ENCODE results near the gene TPCN2.

The TPCN2 gene

GRCh38 chr11:69057236-69057635 is 8.5 kb downstream of the TPCN2 start:
- no peak for DNase-seq (ENCODE audit: low read depth, low spot score)

GRCh38 chr11:69057801-69058200 is 9.1 kb downstream of the TPCN2 start:
- DNase-seq (ENCODE audit: low read depth, low spot score), result no peak

DNA sequence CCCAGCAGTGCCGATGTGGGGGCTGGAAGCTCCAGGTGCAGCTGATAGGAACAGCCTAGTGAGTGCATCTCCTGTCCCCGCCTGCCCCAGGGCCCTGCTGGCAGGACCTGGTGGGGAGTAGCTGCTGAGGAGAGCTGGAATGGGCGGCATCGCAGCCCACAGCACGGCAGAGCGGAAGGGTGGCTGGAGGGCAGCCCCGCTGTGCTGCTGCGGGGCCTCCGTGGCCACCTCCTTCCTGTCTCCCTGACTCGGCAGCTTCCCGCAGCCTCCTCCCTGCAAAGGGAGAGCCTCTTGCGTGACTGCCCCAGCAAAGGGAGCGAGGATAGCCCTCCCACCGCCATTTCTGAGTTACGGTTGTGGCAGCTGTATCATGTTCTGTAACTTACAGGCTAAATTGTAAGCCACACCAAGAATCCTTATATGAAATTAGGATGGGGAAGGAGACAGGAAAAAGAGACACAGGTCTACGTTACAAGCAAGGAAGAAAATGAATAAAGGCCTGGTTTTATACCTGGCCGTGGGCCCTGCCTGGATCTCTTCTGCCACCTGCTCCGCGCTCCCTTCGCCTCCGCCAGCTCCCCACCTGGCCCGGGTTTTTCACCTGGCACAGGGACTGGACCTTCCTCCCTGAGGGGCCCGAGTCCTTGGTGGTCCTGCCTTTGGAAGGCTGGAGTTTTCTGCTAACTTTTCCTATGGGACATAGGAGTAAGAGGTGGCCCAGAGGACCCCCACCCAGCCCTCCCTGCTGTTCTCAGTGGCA is 10.0 kb downstream of the TPCN2 start:
- no peak for DNase-seq (ENCODE audit: low read depth, low spot score)

DNA sequence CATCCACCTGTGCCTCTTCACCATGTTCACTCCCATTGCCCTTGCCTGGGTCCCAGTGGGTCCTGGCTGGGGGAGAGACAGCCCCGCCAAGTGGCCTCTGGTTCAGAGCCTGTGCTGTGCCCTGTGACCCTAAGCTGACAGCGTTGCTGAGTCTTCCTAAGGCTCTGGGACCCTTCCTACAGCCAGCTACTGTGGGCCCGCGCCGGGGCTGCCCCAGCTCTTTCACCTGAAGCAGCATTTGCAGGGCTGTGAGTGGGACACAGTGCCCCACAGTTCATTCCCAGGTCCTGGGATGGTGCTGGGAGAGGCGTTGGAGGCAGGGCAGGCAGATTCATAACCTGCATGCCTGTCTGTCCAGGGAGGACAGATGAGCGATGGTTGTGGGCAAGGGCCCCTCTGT is 10.7 kb downstream of the TPCN2 start:
- no peak for DNase-seq (ENCODE audit: low read depth, low spot score)

DNA sequence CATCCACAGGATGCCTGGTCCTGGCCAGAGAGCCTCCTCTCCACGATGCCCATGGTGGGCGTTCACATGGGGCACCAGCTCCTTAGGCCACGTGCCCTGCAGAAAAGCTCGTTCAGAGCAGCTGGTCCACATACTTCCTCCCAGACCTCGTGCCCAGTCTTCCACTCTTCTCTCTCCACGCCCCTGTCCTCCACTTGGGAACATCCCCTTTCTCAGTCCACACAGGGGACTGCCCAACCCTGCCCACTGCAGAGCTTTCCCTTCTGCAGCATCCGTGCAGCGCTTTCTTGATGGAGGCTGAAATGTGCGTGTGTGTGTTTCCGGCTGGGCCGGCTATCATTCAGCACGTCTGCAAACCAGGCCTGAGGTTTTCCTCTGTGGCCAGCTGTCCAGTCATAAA is 11.3 kb downstream of the TPCN2 start:
- no peak for DNase-seq (ENCODE audit: low read depth, low spot score)

GRCh38 chr11:69060806-69061712 is 12.3 kb downstream of the TPCN2 start:
- no peak for DNase-seq (ENCODE audit: low read depth, low spot score)

GRCh38 chr11:69061713-69062053 is 13.0 kb downstream of the TPCN2 start:
- DNase-seq (ENCODE audit: low read depth, low spot score), result no peak

DNA sequence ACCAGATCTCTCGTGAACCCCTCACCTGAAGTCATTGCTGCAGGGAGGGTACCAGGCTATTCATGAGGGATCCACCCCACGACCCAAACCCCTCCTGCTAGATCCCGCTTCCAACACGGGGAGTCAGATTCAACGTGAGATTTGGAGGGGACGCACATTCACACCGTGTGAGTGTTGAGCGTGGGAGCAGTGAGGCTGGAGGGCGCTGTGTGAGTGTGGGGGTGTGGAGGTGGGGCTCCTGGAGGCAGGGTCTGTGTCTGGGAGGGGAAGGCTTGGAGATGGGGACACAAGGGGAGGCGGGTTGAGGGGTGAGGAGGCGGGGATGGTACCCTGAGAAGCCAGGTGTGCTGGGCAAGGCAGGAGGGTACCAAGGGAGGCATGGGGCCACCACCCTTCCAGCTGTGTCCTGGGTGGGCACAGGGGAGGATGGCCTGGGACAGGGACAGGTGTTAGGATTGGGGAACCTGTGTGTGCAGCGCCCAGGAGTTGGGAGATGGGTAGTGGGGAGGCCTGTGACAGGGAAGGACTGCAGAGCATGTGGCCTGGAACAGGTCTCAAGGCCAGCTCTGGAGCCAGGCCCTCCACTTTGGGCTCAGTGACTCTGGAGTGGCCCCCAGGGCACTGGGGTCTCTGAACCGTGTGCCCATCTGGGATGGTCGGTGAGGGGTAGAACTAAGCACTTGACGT is 13.6 kb downstream of the TPCN2 start:
- DNase-seq (ENCODE audit: low read depth, low spot score), result no peak

- no peak for DNase-seq (ENCODE audit: low read depth, low spot score)
Measured at GRCh38 chr11:69062873-69063651, 14.3 kb downstream of the TPCN2 start.

DNA sequence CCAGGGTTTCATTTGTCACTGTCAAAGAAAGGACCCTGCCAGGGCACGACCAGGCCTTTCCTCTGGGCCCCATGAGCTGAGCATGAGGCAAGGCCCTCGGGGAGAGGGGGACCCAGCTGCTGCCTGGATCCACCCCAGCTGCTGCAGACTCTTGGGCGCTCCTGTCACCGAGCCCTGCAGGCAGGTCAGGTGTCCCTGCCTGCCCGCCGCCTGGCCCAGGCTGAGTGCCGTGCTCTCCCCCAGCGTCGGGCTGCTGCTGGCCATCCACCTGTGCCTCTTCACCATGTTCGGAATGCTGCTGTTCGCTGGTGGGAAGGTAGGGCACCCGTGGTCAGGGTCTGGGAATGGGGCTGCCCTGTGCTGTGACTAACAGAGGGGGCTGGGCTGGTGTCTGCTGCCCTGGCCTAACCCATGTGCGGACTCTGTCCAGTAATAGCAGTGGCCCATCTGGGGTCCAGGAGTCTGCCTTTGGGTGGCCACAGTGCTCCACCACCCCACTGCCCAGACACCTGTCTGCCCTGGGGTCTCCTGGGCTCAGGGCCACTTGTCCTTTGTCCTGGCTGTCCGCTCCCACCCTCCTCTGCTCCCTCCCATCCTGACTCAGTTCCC is 15.0 kb downstream of the TPCN2 start:
- no peak for DNase-seq (ENCODE audit: low read depth, low spot score)

- DNase-seq (ENCODE audit: low read depth, low spot score), result no peak
Measured at GRCh38 chr11:69064394-69064957, 15.7 kb downstream of the TPCN2 start.

DNA sequence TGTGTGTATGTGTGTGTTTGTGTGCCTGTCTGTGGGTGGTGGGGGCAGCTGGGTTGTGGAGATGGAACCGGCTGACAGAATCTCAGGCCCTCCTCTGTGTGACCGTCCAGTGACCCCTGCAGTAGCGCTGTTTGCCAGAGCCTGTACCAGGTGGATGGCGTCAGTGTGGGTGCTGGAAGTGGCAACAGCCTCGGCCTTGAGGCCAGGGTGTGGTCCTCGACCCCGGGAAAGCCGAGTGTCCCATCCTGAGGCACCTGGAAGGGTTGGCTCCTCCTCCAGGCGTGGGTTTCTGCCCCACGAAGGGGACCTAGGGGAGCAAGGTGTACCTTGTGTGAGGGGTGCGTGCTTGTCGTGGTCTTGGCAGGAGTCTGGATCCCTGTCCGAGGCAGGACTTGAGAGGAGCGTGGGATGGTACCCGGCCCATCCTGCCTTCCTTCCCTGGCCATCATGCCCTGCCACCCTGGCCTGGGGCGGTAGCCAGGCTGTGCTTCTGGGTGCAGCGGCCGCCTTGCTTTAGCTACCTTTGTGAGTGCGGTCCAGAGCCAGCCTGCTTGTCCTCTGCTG is 16.5 kb downstream of the TPCN2 start:
- no peak for DNase-seq (ENCODE audit: low read depth, low spot score)

DNA sequence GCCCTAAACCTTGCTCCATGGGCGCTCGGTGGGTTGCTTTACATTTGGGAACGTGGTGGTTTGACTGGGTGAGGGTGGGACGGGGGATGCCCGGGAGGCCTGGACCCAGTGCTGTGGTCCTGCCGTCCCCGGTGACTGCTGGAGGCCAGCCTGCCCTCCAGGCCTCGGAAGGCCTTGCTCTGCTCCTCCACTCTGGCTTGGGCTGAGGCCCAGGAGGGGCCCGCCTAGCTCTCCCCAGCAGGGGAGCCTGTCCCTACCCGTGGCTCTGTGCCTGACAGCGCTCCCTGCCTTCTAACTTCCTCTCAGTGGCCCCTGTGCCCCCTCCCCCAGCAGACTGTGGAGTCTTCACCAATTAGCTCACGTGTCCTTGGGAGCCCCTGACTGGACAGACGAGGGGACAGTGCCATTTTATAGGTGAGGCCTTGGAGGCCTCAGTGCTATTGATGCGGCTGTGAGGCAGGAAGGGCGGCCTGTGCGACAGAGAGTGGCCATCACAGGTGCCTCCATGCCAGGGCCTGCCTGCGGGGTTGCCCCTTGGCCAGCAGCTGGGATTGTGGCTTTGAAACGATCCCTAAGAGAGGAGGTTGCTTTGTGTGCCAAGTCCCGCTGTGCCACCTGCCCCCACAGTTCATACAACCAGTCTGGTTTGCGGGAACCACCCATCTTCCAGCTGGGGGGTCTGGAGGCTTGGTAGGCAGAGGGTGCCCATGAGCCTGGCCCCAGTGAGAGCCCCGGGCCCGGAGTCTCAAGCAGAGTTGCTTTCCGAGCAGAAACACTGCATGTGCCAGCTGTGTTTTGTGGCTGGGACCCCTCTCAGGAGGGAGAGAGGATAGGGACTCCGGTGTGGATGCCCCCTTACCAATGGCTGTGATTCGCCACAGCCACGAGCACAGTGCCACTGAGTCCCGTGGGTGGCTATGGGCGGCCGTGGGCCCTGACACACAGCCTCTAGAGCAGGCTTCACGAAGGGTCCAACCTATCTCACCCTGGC is 17.7 kb downstream of the TPCN2 start:
- DNase-seq (ENCODE audit: low read depth, low spot score), result no peak

DNA sequence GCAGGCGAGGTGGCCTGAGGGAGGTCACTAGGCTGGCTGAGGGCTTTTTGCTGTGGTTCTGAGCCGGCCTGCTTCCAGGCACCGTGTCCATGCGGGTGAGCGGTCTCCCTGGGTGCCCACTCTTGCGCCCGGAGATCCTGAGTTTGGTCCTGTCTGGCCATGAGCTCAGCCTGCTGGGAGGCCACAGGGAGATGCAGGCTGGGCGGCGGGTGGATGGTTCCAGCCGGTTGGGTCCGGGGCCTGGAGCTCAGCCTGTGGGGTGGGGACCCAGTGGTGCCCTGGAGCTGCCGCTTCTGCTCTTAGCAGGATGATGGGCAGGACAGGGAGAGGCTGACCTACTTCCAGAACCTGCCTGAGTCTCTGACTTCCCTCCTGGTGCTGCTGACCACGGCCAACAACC is 18.5 kb downstream of the TPCN2 start:
- DNase-seq (ENCODE audit: low read depth, low spot score), result no peak

DNA sequence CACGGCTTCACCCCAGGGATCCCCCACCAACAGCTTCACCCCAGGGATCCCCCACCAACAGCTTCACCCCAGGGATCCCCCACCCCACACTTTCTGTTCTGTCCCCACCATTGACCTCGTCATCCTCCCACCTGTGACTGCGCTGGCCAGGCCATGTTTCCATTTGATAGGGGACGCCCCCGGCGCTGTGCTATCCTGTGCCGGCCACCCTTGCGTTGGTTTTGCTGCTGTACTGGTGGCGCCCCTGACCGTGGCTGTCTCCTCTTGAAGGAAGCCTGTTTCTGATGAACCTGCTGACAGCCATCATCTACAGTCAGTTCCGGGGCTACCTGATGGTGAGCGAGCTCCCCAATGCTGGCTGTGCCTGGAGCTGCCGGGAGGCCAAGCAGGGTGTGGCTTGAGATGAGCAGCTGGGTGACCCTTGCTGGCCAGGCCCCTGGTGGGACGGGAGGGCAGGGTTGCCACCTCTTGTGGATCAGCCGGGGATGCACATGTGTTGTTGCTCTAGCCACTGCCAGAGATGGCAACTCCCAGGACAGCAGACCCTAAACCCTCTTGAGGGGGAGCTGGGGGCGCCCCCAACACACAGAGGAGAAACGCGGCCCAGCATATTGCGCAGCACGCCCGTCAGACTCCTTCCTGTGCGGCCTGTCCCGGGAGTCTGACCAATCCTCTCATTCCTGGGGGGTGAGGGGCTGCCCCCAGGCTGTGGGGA is 22.5 kb downstream of the TPCN2 start:
- no peak for DNase-seq (ENCODE audit: low read depth, low spot score)

- DNase-seq (ENCODE audit: low read depth, low spot score), result no peak
Measured at GRCh38 chr11:69071956-69072355, 23.2 kb downstream of the TPCN2 start.

- DNase-seq (ENCODE audit: low read depth, low spot score), result no peak
Measured at GRCh38 chr11:69073469-69073868, 24.7 kb downstream of the TPCN2 start.

GRCh38 chr11:69074375-69075140 is 25.8 kb downstream of the TPCN2 start:
- DNase-seq (ENCODE audit: low read depth, low spot score), result no peak
